Keratinocyte (primary cell): ENCODE data around the gene RBFOX2. TPM values are rescaled to one million over a fixed set of nuclear protein-coding genes. Genes with fewer than 3 reads are reported as not detected.

Experiments
- DNase-seq: peaks from one replicate; pipeline ENCODE4 v3.0.0-alpha.2; 2011; ENCODE audit warnings: low read depth, missing footprints, low spot score
- FAIRE-seq: peaks from 2 replicates; lab custom pipeline; 2011; peaks lifted over from hg19 to GRCh38; lab: Jason Lieb, UNC
- H2AFZ ChIP-seq: 2 replicates; pipeline ENCODE4 v1.6.0; 2012; ENCODE audit warnings: low read length, control low read depth, inconsistent platforms; ENCODE audit not compliant: control insufficient read depth
- H3K27ac ChIP-seq: 2 replicates; pipeline ENCODE4 v1.5.1; 2011; ENCODE audit warnings: low read length; ENCODE audit not compliant: control insufficient read depth, insufficient read depth
- H3K27me3 ChIP-seq: 3 replicates; pipeline ENCODE4 v1.6.0; 2011; ENCODE audit warnings: low read length; ENCODE audit not compliant: control insufficient read depth, insufficient read depth; ENCODE audit errors: extremely low read depth
- H3K36me3 ChIP-seq, 2 experiments: 2 replicates in 1 of 2; 3 replicates in 1 of 2; pipeline ENCODE4 v1.5.1; 2011; ENCODE audit warnings: low read length in 2 of 2, mild to moderate bottlenecking in 1 of 2; ENCODE audit not compliant: control insufficient read depth in 2 of 2, insufficient read depth in 2 of 2; ENCODE audit errors: extremely low read depth in 1 of 2
- H3K4me1 ChIP-seq: 3 replicates; pipeline ENCODE4 v1.5.1; 2011; ENCODE audit warnings: low read length; ENCODE audit not compliant: control insufficient read depth, insufficient read depth; ENCODE audit errors: extremely low read depth
- H3K4me2 ChIP-seq: 3 replicates; pipeline ENCODE4 v1.6.0; 2011; ENCODE audit warnings: low read depth, low read length; ENCODE audit not compliant: control insufficient read depth, insufficient read depth; ENCODE audit errors: extremely low read depth
- H3K4me3 ChIP-seq, 3 experiments: fragments of 200-600 bp in 1 of 3; sonication (generic) in 1 of 3; 2 replicates in 2 of 3; 3 replicates in 1 of 3; pipeline ENCODE4 v1.5.1; 2011 to 2016; ENCODE audit warnings: low read length in 3 of 3, mild to moderate bottlenecking in 3 of 3, control low read depth in 2 of 3, inconsistent platforms in 1 of 3, low read depth in 1 of 3, mixed read lengths in 1 of 3, mixed run types in 1 of 3, moderate library complexity in 1 of 3; ENCODE audit not compliant: control insufficient read depth in 2 of 3, insufficient read depth in 2 of 3; ENCODE audit errors: extremely low read depth in 1 of 3
- H3K79me2 ChIP-seq: 2 replicates; pipeline ENCODE4 v1.6.0; 2012; ENCODE audit warnings: low read length; ENCODE audit not compliant: control insufficient read depth, insufficient read depth
- H3K9ac ChIP-seq: 3 replicates; pipeline ENCODE4 v1.6.0; 2011; ENCODE audit warnings: low read length; ENCODE audit not compliant: control insufficient read depth, insufficient read depth; ENCODE audit errors: extremely low read depth
- H3K9me1 ChIP-seq: 3 replicates; pipeline ENCODE4 v1.6.0; 2011; ENCODE audit warnings: low read length; ENCODE audit not compliant: control insufficient read depth, insufficient read depth; ENCODE audit errors: extremely low read depth
- H3K9me3 ChIP-seq: 2 replicates; pipeline ENCODE4 v1.5.1; 2012; ENCODE audit warnings: low read depth, low read length; ENCODE audit not compliant: control insufficient read depth
- H4K20me1 ChIP-seq: 3 replicates; pipeline ENCODE4 v1.6.0; 2011; ENCODE audit warnings: low read length; ENCODE audit not compliant: control insufficient read depth, insufficient read depth; ENCODE audit errors: extremely low read depth
- CTCF ChIP-seq, 3 experiments: IDR thresholded peaks in 1 of 3; conservative IDR thresholded peaks in 1 of 3; optimal IDR thresholded peaks in 1 of 3; 2 replicates in 2 of 3; 3 replicates in 1 of 3; pipeline versions ENCODE3 to v1.5.1; 2011; ENCODE audit warnings: low read length in 3 of 3, mild to moderate bottlenecking in 3 of 3, moderate library complexity in 2 of 3, control low read depth in 1 of 3, inconsistent platforms in 1 of 3; ENCODE audit not compliant: insufficient read depth in 2 of 3; ENCODE audit errors: extremely low read depth in 1 of 3
- EZH2 ChIP-seq: IDR thresholded peaks from one replicate; pipeline ENCODE4 v1.6.1; 2012; ENCODE audit warnings: inconsistent platforms, mild to moderate bottlenecking, low read length, moderate library complexity
- dilution Hi-C: fragments of 300-500 bp; cut with MboI; formaldehyde crosslinking; loops from one replicate; pipeline ENCODE4 v1.7.0; 2020; ENCODE audit warnings: low sequenced_read_pairs; ENCODE audit not compliant: extremely low pct_ligation_motif_present
- polyA plus RNA-seq, 5 experiments: library from polyadenylated mRNA; depleted of rRNA in 3 of 5; stranded (reverse) in 3 of 5; stranded (forward) in 1 of 5; unstranded in 1 of 5; fragments of >200 nt; gene quantifications; 1 replicate in 1 of 5; 2 replicates in 3 of 5; 3 replicates in 1 of 5; pipeline versions ENCODE4 v1.2.1 to v1.2.3, GENCODE V29; 2011 to 2012; ENCODE audit warnings: missing spikeins in 2 of 5, low read depth in 1 of 5, low replicate concordance in 1 of 5

The RBFOX2 gene
- polyA plus RNA-seq, 1 donor (not counting 4 experiments of a cell fraction or from before 2014, with no cell fraction given) = 118 TPM

GRCh38 chr22:35873426-35873825 is 155.2 kb downstream of the RBFOX2 start:
- H3K36me3 ChIP-seq = no peaks in the 10 kb centered on the region
- dilution Hi-C loops = no loop called here
- TF ChIP-seq CTCF (optimal IDR thresholded peaks at IDR 0.05 in 1 of 3, IDR thresholded peaks at IDR 0.05 in 1 of 3, conservative IDR thresholded peaks at IDR 0.05 in 1 of 3; ENCODE audit: extremely low read depth in 1 of 3, insufficient read depth in 2 of 3, low read length in 3 of 3) (no peak), EZH2 (no peak)
- H3K4me2 ChIP-seq = no peak overlapping the region
- H2AFZ ChIP-seq = no peak overlapping the region
- no peaks in the 10 kb centered on the region for H3K27me3 ChIP-seq
- no peak overlapping the region for H3K9ac ChIP-seq
- H4K20me1 ChIP-seq = no peaks in the 10 kb centered on the region
- FAIRE-seq (no peak), DNase-seq (no peak)
- no peak overlapping the region for H3K27ac ChIP-seq
- no peaks in the 10 kb centered on the region for H3K9me1 ChIP-seq
- peaks cover 9% of the 10 kb centered on the region for H3K4me1 ChIP-seq
- H3K4me3 ChIP-seq = no peak overlapping the region
- H3K9me3 ChIP-seq = no peaks in the 10 kb centered on the region
- H3K79me2 ChIP-seq = peaks cover 17% of the 10 kb centered on the region

- H3K36me3 ChIP-seq = no peaks in the 10 kb centered on the region
- TF ChIP-seq EZH2 = no peak
- no peak for TF ChIP-seq CTCF (optimal IDR thresholded peaks at IDR 0.05 in 1 of 3, IDR thresholded peaks at IDR 0.05 in 1 of 3, conservative IDR thresholded peaks at IDR 0.05 in 1 of 3; ENCODE audit: extremely low read depth in 1 of 3, insufficient read depth in 2 of 3, low read length in 3 of 3)
- H3K79me2 ChIP-seq = peaks cover 10% of the 10 kb centered on the region
- FAIRE-seq = no peak
- H3K9me3 ChIP-seq = no peaks in the 10 kb centered on the region
- dilution Hi-C loops = no loop called here
- no peaks in the 10 kb centered on the region for H3K27me3 ChIP-seq
- H3K4me3 ChIP-seq = no peak overlapping the region
- H3K4me1 ChIP-seq = peaks cover 9% of the 10 kb centered on the region
- no peak for DNase-seq
- H4K20me1 ChIP-seq = no peaks in the 10 kb centered on the region
- H3K27ac ChIP-seq = no peak overlapping the region
- no peak overlapping the region for H3K9ac ChIP-seq
- no peak overlapping the region for H2AFZ ChIP-seq
- H3K4me2 ChIP-seq = no peak overlapping the region
- no peaks in the 10 kb centered on the region for H3K9me1 ChIP-seq
These were observed 156.2 kb downstream of the RBFOX2 start for GRCh38 chr22:35872451-35872850.
